GM10847 (cell line): ENCODE data around the gene PANK3.

ENCODE experiments used
- POLR2A ChIP-seq: IDR thresholded peaks from 2 replicates; pipeline ENCODE4 v1.6.1; 2011; ENCODE audit not compliant: insufficient read length; ENCODE audit errors: extremely low read depth

PANK3 gene

DNA sequence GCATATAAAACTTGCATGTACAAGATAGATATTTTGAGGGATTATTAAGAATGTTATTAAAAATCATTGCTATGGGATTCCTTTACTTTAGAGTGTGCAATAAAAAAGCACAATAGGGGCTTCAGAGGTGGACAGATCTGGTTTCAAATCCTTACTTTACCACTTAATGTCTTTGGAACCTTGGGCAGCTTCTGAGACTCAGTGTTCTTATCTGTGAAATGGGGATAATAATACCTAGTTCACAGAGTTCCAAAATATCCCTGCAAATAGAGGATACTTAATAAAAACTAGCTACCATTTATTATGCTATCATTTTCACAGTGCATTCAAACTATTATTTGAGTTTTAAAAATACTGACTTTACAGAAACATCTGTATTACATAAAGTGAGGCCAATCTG, 23.3 kb upstream of the PANK3 start:
- no peak for TF ChIP-seq POLR2A

- TF ChIP-seq POLR2A, result no peak
These were observed 22.8 kb upstream of the PANK3 start for GRCh38 chr5:168601972-168602371.

DNA sequence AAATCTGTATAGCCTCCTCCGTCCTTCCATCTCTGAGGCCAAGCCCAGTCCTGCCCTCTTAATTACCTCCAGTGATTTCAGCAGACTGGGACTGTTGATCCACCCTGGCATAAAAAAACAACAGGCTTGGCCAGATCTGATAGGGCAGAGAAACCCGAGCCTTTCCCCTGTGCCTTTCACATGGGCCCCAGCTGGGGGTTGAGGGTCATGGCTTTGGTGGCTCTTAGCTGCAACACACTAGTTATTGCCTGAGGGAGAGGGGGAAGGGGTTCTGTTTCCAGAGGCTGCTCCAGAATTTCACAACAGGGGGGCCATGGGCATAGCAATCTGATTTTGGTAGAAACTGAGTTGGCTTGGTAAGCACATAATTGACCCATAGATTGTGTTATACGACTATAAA, 21.2 kb upstream of the PANK3 start:
- no peak for TF ChIP-seq POLR2A

DNA sequence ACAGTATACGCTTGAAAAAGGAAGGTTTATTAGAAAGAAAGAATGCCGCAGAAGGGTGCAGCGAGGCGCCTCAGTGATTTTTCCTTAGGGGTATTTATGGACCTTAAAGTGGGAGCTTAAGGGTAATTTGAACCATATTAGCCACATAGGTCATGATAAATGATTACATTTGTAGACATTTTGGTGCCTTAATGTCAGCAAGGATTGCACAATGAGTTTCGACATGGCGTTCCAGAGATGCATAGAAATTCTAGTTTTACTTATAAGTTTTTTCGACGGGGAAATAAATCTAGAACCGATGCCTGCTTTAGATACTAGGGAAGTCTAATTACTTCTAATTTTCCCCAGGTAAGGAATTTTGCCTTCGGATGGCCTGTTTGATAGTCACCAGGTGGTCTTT, 20.7 kb upstream of the PANK3 start:
- no peak for TF ChIP-seq POLR2A

- TF ChIP-seq POLR2A, result no peak
These were observed 19.5 kb upstream of the PANK3 start for GRCh38 chr5:168598639-168599038.

- TF ChIP-seq POLR2A, result no peak
These were observed 17.8 kb upstream of the PANK3 start for GRCh38 chr5:168596927-168597326.

DNA sequence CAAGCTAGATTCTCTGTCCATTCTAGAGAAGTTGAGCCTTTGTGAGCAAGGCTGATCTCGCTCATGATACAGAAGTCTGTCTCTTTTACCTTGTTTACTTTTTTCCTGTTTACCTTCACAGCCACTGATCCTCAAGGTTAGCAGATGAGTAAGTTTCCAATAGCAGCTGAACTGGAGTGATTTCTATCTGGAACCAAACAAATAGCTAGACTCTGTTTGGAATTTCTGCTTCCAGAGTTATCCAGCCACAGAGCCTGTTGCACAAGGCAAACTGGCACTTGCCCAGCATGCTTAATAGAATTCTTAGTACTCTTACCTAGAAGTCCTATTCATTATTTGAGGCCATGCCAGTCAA, 12.8 kb upstream of the PANK3 start:
- TF ChIP-seq POLR2A, result no peak

- no peak for TF ChIP-seq POLR2A
These were observed 12.3 kb upstream of the PANK3 start for GRCh38 chr5:168591302-168592013.

- TF ChIP-seq POLR2A, result no peak
These were observed 11.5 kb upstream of the PANK3 start for GRCh38 chr5:168590666-168591065.

DNA sequence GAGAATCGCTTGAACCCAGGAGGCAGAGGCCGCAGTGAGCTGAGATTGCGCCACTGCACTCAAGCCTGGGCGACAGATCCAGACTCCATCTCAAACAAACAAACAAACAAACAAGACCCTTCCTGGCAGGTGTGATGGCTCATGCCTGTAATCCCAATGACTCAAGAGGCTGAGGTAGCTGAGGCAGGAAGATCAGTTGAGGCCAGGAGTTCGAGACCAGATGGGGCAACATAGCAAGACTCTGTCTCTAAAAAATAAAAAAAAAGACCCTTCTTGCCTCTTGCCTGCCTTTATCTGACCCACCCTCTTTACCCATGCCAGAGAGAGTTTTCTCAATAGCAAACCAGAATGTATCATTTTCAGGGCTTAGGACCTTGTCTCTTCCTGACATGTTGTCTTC, 8.8 kb upstream of the PANK3 start:
- TF ChIP-seq POLR2A, result no peak

- no peak for TF ChIP-seq POLR2A
These were observed 6.1 kb upstream of the PANK3 start for GRCh38 chr5:168585119-168585856.

DNA sequence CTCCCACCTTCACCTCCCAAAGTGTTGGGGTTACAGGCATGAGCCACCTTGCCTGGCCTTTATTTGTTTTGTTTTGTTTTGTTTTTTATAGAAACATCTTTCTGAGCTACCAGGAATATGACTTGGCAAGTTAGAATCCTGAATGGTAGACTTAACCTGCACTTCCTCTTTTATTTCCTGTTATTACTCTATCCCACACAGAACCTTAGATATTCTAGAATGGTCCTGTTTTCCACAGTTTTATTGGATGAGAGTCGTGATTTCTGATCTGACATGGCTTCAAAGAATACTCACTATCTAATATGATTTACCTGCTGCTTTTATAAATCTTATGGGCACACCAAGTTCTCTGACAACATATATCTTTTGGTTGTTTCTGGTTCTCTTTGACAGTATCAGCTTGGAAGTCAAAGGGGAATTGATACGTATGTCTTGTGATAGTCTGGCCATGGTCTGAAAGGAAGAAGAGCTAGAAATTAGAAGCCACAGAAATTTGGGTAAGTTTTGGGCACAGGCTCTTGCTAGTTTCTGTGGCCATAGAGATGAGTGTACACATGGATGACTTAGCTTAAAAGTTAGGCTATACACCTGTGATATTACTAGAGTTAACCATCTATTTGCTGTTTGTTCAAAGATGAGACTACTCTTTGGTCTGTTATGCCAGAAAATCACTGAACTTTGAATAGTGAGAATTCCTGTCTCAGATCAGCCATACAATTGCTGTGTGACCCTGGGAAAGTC, 4.7 kb upstream of the PANK3 start:
- no peak for TF ChIP-seq POLR2A

DNA sequence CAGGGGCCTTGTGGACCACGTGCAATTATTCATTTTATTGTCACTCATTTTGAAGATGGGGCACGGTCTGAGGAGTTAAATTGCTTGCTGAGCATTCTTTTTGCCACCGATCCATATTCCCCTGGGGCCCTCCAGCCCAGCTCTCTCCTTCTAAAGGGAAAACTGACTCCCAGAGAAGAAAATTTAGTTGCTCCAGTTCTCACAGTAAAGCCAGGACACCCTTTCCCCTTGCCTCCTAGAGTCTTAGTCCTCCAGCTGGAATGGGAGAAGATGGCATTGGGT, 1.0 kb upstream of the PANK3 start:
- no peak for TF ChIP-seq POLR2A

DNA sequence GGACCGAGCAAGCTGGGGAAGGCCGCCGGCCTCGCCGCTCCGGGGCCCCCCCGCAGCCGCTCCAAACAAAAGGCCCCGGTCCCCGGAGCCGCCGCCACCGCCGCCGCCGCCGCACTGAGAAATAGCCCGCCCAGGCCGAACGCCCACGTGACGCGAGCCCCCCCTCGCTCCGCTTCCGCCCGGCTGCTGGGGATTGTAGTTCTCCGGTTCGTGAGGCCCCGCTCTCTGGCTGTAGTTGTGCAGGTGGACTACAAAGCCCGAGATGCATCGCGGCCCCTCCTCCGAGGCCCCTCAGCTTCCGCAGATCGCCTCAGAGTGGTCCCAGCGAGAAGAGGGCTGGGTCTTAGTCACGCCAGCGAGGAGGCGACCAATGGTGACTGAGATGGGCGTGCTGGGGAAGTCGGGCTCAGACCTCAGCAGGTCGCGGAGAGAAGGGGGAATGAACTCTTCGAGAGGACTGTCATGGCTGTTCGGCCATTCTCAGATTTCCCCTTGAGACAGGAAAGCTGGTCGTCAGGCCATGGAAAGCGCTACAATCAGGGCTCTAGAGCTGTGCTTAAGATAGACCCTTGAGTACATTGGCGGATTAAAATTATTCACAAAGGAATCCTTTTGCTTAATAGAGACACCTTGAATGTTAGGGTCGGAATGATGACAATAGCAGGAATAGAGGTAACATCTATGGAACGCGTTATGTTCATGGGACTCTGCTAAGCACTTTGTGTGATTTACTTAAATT, 489 bp upstream of the PANK3 start:
- peak; percentile 78 for TF ChIP-seq POLR2A

DNA sequence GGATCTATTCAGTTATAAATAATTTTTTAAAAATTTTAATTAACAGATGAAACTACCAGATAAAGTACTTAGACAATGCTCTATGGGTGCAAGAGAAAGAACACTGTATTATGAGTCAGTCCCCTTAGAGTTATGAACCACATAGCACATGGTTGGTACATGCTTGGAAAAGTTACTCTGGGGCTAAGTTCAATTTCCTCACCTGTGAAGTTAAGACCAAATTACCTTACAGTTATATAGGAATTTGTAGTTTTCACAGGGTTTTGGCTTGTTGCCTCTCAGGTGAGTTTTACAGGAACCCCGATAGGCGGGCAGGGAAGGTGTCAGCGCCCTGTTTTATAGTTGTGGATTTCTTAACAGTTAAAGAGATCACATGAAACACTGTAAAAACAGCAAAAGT, 1.2 kb downstream of the PANK3 start:
- TF ChIP-seq POLR2A, result no peak
